GM12878 (cell line): ENCODE data around the gene PATL2. TPM values are rescaled to one million over a fixed set of nuclear protein-coding genes. Genes with fewer than 3 reads are reported as not detected.

ENCODE experiments used
- ATAC-seq: fragments of 200-7000 bp; cut with Tn5 transposase; 3 replicates; pipeline ENCODE4 v1.9.1; 2020; ENCODE audit warnings: mild to moderate bottlenecking, moderate library complexity
- BruUV-seq: library from RNA; stranded (reverse); fragments of 400-500 nt; replicated peaks from 2 replicates; lab custom pipeline; 2021; lab: Mats Ljungman, UMichigan
- CTCF ChIA-PET: fragments of 300-600 bp; sonication (Branson Sonifier 250); formaldehyde crosslinking; extraction: SDS; loops from one replicate; lab custom pipeline; 2021; ENCODE audit warnings: inconsistent platforms; lab: Yijun Ruan, JAX
- POLR2A ChIA-PET: fragments of 350-600 bp; formaldehyde crosslinking; extraction: SDS; loops from one replicate; lab custom pipeline; 2021; ENCODE audit warnings: inconsistent platforms; lab: Charles Lee
- RAD21 ChIA-PET: fragments of 300-600 bp; sonication (Branson Sonifier 250); formaldehyde crosslinking; loops from one replicate; lab custom pipeline; 2023; ENCODE audit warnings: antibody characterized with exemption; ENCODE audit not compliant: unreplicated experiment; lab: Charles Lee
- SMC1A ChIA-PET: fragments of 300-600 bp; sonication (Branson Sonifier 250); formaldehyde crosslinking; loops from one replicate; lab custom pipeline; 2023; ENCODE audit not compliant: unreplicated experiment, uncharacterized antibody; lab: Charles Lee
- DNase-seq: peaks from one replicate; pipeline ENCODE4 v3.0.0-alpha.2; 2011; ENCODE audit warnings: low read depth, low spot score
- FAIRE-seq: peaks from 3 replicates; lab custom pipeline; 2011; peaks lifted over from hg19 to GRCh38; lab: Jason Lieb, UNC
- H2AFZ ChIP-seq: 2 replicates; pipeline ENCODE4 v1.6.0; 2011; ENCODE audit warnings: low read depth, low read length, control low read depth; ENCODE audit not compliant: control insufficient read depth
- H3K27ac ChIP-seq: 2 replicates; pipeline ENCODE4 v1.5.1; 2011; ENCODE audit warnings: control low read depth; ENCODE audit not compliant: control insufficient read depth, insufficient read depth
- H3K27me3 ChIP-seq, 2 experiments: replicated peaks in 1 of 2; 2 replicates each; pipeline versions ENCODE4 v1.6.0 to v1.6.1; 2011; ENCODE audit warnings: low read length in 1 of 2; ENCODE audit not compliant: control insufficient read depth in 2 of 2, insufficient read depth in 2 of 2
- H3K36me3 ChIP-seq, 2 experiments: 2 replicates each; pipeline ENCODE4 v1.5.1; 2011; ENCODE audit warnings: low read length in 1 of 2; ENCODE audit not compliant: control insufficient read depth in 2 of 2, insufficient read depth in 2 of 2
- H3K4me1 ChIP-seq: 2 replicates; pipeline ENCODE4 v1.6.1; 2011; ENCODE audit warnings: mild to moderate bottlenecking, low read length, moderate library complexity, mixed read lengths; ENCODE audit not compliant: control insufficient read depth, insufficient read depth
- H3K4me2 ChIP-seq: 2 replicates; pipeline ENCODE4 v1.6.0; 2011; ENCODE audit warnings: control low read depth; ENCODE audit not compliant: control insufficient read depth, insufficient read depth
- H3K4me3 ChIP-seq: fragments of 200-600 bp; sonication (generic); 2 replicates; pipeline ENCODE4 v1.5.1; 2016
- H3K79me2 ChIP-seq: 2 replicates; pipeline ENCODE4 v1.6.0; 2011; ENCODE audit warnings: low read length; ENCODE audit not compliant: control insufficient read depth, insufficient read depth
- H3K9ac ChIP-seq: 2 replicates; pipeline ENCODE4 v1.8.0; 2011; ENCODE audit warnings: low read length, control low read depth, mixed read lengths; ENCODE audit not compliant: control insufficient read depth, insufficient read depth
- H3K9me3 ChIP-seq: replicated peaks from 3 replicates; pipeline ENCODE4 v1.5.1; 2011; ENCODE audit warnings: mild to moderate bottlenecking, low read length; ENCODE audit not compliant: control insufficient read depth, insufficient read depth
- H4K20me1 ChIP-seq: 2 replicates; pipeline ENCODE4 v1.6.0; 2011; ENCODE audit not compliant: control insufficient read depth, insufficient read depth
- ASH2L ChIP-seq: fragments of 300-600, 200-600 bp; sonication (generic); IDR thresholded peaks from 2 replicates; pipeline ENCODE4 v1.6.1; 2017; ENCODE audit warnings: low read depth, mild to moderate bottlenecking, borderline replicate concordance
- RELA ChIP-seq: fragments of 450-650 bp; IDR thresholded peaks from 2 replicates; pipeline ENCODE4 v1.8.0; 2014; ENCODE audit warnings: borderline replicate concordance; ENCODE audit not compliant: partially characterized antibody
- SIN3A ChIP-seq: IDR thresholded peaks from 2 replicates; pipeline ENCODE4 v1.6.1; 2012; ENCODE audit warnings: low read depth, low read length, improper control_type of control experiment
- whole genome bisulfite sequencing: methylation state at CpG from one replicate; pipeline ENCODE4 v1.1.6; 2016; ENCODE audit warnings: low lambda C conversion rate; ENCODE audit not compliant: insufficient replicate concordance, insufficient coverage; ENCODE audit errors: missing lambda C conversion rate; 5-methylcytosine and 5-hydroxymethylcytosine counted together
- in situ Hi-C: fragments of 300-500 bp; cut with MboI; formaldehyde crosslinking; loops from 9 replicates; pipeline ENCODE4 v1.14.3; 2018; ENCODE audit warnings: mixed read lengths
- intact Hi-C: fragments of 100-400 bp; cut with micrococcal nuclease; formaldehyde crosslinking; loops from one replicate; pipeline ENCODE4 v1.14.2; 2022; ENCODE audit not compliant: unreplicated experiment
- polyA plus RNA-seq, 11 experiments: library from polyadenylated mRNA; depleted of rRNA in 4 of 11; unstranded in 6 of 11; stranded (reverse) in 5 of 11; fragments of >200 nt; fragmentation: Nextera tagmentation in 4 of 11; fragmentation: Illumina TruSeq in 1 of 11; extraction: Ambion mirVana in 4 of 11; extraction: Trizol in 1 of 11; gene quantifications; 1 replicate in 1 of 11; 2 replicates in 10 of 11; pipeline versions ENCODE4 v1.2.1 to v1.2.3, GENCODE V29; 2011 to 2016; ENCODE audit warnings: inconsistent platforms in 2 of 11, missing spikeins in 2 of 11, low read depth in 1 of 11
- total RNA-seq, 4 experiments: library from RNA; depleted of rRNA in 3 of 4; stranded (reverse); fragments of >200 nt in 3 of 4; fragmentation: Illumina TruSeq in 1 of 4; extraction: Trizol in 1 of 4; gene quantifications; 2 replicates each; pipeline versions ENCODE4 v1.2.1 to v1.2.3, GENCODE V29; 2013 to 2021
- TF ChIP-seq, protein P1 (sequence below): IDR thresholded peaks from 2 replicates; pipeline ENCODE4 v1.6.1; 2012; ENCODE audit warnings: low read length, inconsistent platforms
- TF ChIP-seq, protein P2 (sequence below): fragments of 450-650 bp; IDR thresholded peaks from 2 replicates; pipeline ENCODE4 v1.6.1; 2018; ENCODE audit warnings: mild to moderate bottlenecking, low read depth, moderate library complexity; ENCODE audit not compliant: partially characterized antibody

PATL2 gene
- total and polyA plus RNA-seq, 10 of the 15 experiments (the other 5 are each of a cell fraction or from before 2014, with no cell fraction given): 4.2 to 16.2 (median 12.1) TPM

DNA sequence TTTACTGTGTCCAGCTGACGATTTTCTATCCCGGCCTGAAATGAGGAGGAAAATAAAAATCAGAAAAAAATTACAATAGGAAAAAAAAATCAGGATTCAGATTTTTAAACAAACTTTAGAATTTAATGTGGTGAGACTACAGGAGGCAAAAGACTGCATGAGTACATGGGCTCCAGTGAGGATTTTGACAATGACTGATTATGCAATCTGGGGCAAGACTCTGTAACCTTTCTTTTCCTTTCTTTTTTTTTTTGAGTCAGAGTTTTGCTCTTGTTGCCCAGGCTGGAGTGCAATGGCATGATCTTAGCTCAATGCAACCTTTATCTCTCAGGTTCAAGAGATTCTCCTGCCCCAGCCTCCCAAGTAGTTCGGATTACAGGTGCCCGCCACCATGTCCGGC is 77.5 kb downstream of the PATL2 start:
- intact Hi-C loops (no loop called here), in situ Hi-C loops (no loop called here)
- no peak overlapping the region for H3K4me3 ChIP-seq
- H3K9me3 ChIP-seq: peaks cover 4% of the 10 kb centered on the region; the same call in 2 of the 3 replicates
- ATAC-seq (peak; percentile 76), DNase-seq (no peak)
- WGBS: 85% methylated on average over 5 of the region's 5 CpGs
- no peaks in the 10 kb centered on the region; the same call in 1 of the 2 replicates for H3K79me2 ChIP-seq
- H3K4me2 ChIP-seq: no peak overlapping the region
- peaks cover 3 to 36% of the 10 kb centered on the region in 2 experiments for H3K36me3 ChIP-seq
- no peaks in the 10 kb centered on the region for H4K20me1 ChIP-seq
- ChIA-PET POLR2A (interaction anchor here (0.6 to 0.8 kb wide), 3 partner anchors 9 to 205 kb away, joined by 3 to 4 read pairs (median 3); no protein-coding TSS in a partner anchor), CTCF (interaction anchor here (1.0 to 2.0 kb wide), 4 partner anchors 30 to 104 kb away, joined by 3 to 6 read pairs (median 5); partner anchors contain the start of gene SPG11)
- H3K27me3 ChIP-seq: no peaks in the 10 kb centered on the region
- H3K27ac ChIP-seq: peak overlapping the region; percentile 35; the same call in 1 of the 2 replicates
- TF ChIP-seq SIN3A (no peak), RELA (no peak), ASH2L (no peak)
- TF ChIP-seq, protein P1, sequence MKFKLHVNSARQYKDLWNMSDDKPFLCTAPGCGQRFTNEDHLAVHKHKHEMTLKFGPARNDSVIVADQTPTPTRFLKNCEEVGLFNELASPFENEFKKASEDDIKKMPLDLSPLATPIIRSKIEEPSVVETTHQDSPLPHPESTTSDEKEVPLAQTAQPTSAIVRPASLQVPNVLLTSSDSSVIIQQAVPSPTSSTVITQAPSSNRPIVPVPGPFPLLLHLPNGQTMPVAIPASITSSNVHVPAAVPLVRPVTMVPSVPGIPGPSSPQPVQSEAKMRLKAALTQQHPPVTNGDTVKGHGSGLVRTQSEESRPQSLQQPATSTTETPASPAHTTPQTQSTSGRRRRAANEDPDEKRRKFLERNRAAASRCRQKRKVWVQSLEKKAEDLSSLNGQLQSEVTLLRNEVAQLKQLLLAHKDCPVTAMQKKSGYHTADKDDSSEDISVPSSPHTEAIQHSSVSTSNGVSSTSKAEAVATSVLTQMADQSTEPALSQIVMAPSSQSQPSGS: 0 out of 2 replicates have a peak, but pooled peaks have one; percentile 13
- TF ChIP-seq, protein P2, sequence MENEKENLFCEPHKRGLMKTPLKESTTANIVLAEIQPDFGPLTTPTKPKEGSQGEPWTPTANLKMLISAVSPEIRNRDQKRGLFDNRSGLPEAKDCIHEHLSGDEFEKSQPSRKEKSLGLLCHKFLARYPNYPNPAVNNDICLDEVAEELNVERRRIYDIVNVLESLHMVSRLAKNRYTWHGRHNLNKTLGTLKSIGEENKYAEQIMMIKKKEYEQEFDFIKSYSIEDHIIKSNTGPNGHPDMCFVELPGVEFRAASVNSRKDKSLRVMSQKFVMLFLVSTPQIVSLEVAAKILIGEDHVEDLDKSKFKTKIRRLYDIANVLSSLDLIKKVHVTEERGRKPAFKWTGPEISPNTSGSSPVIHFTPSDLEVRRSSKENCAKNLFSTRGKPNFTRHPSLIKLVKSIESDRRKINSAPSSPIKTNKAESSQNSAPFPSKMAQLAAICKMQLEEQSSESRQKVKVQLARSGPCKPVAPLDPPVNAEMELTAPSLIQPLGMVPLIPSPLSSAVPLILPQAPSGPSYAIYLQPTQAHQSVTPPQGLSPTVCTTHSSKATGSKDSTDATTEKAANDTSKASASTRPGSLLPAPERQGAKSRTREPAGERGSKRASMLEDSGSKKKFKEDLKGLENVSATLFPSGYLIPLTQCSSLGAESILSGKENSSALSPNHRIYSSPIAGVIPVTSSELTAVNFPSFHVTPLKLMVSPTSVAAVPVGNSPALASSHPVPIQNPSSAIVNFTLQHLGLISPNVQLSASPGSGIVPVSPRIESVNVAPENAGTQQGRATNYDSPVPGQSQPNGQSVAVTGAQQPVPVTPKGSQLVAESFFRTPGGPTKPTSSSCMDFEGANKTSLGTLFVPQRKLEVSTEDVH: no peak
- TF ChIP-seq, all 136 proteins: peak for 1
- BruUV-seq: no TSS peak
- ChIA-PET RAD21 (interaction anchor here (0.6 to 1.3 kb wide), 2 partner anchors 95 to 104 kb away, joined by 3 to 4 read pairs; no protein-coding TSS in a partner anchor), SMC1A (interaction anchor here (1.5 to 2.3 kb wide), 2 partner anchors 88 to 104 kb away, joined by 3 to 15 read pairs; partner anchors contain the start of gene TRIM69)
- Histone ChIP-seq H3K9ac (no peak overlapping the region), H3K4me1 (no peaks in the 10 kb centered on the region), H2AFZ (no peak overlapping the region)
- FAIRE-seq: peak; percentile 38
